Psoas muscle (tissue), 7 donors: ENCODE data around the gene KCNK16. TPM values are rescaled to one million over a fixed set of nuclear protein-coding genes. Genes with fewer than 3 reads are reported as not detected.

Source experiments
- polyA plus RNA-seq, 3 donors: library from polyadenylated mRNA; stranded (reverse); fragments of 200-250 nt; gene quantifications; one replicate each; pipeline ENCODE4 v1.2.3, GENCODE V29; 2013
- total RNA-seq, 4 donors: library from RNA; stranded (reverse); fragmentation: NEBNext Ultra II Directional in 2 of 4; extraction: Animal tissue kit (Norgen Biotek cat#: 25700) in 2 of 4; gene quantifications; one replicate each; pipeline versions ENCODE4 v1.2.1 to v1.2.4, GENCODE V29; 2021 to 2023
- donor health status: healthy with polysubstance abuse.
- donor health status: DM: no; HTN: no; CAD: no; lungs with moderate emphysema.
- donor health status: Bipolar disorder and iron deficiency.
- donor health status: healthy.
- donor health status: DM: no; HTN: no; CAD: no.
- donor health status: DM: no; HTN: no; CAD: no.
- donor health status: DM: yes; HTN: yes; CAD: no.

KCNK16 gene
- total and polyA plus RNA-seq, 7 donors: not detected

Other genes with a start within 250 kb of the KCNK16 start
- gene SAYSD1, start 207.5 kb downstream of the KCNK16 start, total RNA-seq: 1 to 10 TPM; 4.8 to 8.2 (median 5.5) TPM
- gene SAYSD1, start 207.5 kb downstream of the KCNK16 start, polyA plus RNA-seq: 10 to 100 TPM in 1 of 3 donors, 1 to 10 TPM in 2; 5.4 to 12.4 (median 9.2) TPM
- under 1 TPM; 0.06 to 0.24 (median 0.10) TPM for gene KCNK5, start 93.2 kb downstream of the KCNK16 start, total RNA-seq
- under 1 TPM in 2 of 3 donors, not detected in 1; 0.06 to 0.12 TPM for gene KCNK5, start 93.2 kb downstream of the KCNK16 start, polyA plus RNA-seq
- gene KCNK17, start 8.3 kb downstream of the KCNK16 start, total RNA-seq: not detected
- under 1 TPM in 1 of 3 donors, not detected in 2; 0.04 TPM for gene KCNK17, start 8.3 kb downstream of the KCNK16 start, polyA plus RNA-seq